ENCODE measurements around the gene ENDOV.

The ENDOV gene

DNA sequence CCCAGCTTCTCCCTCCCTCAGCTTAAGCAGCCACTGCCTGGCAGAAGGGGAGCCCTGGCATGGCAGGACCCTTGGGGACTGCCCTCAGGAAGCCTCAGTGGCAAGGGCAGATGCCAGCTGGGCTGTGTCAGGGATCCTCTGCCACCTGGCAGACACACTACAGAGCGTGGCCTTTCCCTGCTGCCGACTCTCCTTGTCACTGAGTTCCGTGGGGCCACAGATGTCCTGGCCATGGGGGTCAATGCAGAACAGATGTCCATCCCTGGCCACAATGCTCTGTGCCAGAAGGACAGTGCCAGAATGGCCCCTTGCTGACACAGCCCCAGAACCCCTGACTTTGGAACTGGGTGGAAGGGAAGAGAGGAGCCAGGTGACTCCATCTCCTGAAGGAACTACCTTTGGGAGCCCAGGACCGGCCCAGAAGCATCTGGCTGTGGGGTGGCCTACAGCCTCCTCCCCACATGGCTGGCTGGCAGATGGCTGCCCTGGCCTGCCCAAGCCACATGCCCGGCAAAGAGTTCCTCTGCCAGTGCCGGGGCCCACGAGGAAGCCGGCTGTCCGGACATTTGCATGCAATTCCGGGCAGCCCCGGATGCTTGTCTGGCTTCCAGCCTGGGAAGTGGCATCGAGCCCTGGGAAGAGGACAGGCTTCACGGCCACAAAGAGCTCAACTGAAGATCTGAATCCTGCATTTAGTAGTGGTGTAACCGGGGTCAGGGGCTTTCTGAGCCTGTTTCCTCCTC lies 37.4 kb downstream of the ENDOV start:
- no peak for DNase-seq

GRCh38 chr17:80453126-80453997 lies 38.4 kb downstream of the ENDOV start:
- DNase-seq = no peak

- no peak for DNase-seq
These were observed 39.1 kb downstream of the ENDOV start for GRCh38 chr17:80453998-80454556.

GRCh38 chr17:80454557-80455335 lies 39.8 kb downstream of the ENDOV start:
- peak; percentile 97 for DNase-seq

DNA sequence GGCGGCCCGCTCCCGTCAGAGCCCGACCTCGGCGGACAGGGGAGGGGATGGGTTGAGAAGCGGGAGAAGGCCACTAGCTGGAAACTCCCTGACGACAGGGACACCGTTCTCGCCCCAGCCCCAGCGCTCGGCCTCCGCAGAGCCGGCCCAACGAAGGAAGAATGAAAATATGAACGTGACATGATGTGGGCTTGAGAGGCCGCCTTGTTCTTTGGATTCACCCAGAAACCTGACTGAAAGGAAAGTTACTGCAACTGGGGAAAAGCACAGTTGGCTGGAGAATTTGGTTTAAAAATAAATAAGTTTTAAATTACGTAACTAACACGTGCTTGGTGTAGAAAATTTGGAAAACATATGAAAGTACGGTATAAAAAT lies 40.4 kb downstream of the ENDOV start:
- DNase-seq = no peak

GRCh38 chr17:80455784-80456183 lies 40.8 kb downstream of the ENDOV start:
- no peak for DNase-seq

DNA sequence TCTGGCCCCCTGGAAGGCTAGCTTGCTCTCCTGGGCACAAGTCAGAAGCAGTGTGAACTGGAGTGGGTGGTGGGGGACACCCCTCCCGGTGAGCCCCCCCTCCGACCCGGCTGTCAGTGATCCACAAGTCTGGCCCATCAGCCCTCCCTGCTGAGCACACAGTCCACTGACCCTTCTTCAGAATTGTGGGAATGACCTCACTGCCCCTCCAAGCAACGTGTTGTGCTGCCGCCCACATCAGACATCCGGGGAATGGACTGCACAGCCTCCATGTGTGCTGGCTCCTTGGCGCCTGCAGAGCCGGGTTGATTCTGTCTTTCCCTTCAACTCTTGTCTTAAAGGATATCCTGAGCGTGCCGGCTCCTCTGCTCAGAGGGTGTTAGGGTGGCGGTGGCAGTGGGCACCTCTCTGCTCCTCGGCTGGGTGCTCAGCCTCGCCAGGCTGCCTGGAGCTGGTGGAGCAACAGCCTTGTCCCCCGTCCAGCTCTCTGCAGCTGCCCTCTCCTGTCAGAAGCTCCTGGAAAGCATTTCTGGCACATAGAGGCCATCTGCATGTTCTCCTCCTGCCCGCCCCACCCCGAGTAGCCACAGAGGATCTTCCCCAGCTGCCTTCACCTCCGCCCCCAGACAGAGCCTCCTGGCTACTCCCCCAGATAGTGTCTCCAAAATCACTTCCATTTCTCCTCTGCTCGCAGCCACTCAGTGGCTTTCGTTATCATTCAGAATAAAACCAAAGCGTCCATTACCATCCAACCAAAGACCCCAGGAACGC lies 41.7 kb downstream of the ENDOV start:
- peak; percentile 83 for DNase-seq

DNA sequence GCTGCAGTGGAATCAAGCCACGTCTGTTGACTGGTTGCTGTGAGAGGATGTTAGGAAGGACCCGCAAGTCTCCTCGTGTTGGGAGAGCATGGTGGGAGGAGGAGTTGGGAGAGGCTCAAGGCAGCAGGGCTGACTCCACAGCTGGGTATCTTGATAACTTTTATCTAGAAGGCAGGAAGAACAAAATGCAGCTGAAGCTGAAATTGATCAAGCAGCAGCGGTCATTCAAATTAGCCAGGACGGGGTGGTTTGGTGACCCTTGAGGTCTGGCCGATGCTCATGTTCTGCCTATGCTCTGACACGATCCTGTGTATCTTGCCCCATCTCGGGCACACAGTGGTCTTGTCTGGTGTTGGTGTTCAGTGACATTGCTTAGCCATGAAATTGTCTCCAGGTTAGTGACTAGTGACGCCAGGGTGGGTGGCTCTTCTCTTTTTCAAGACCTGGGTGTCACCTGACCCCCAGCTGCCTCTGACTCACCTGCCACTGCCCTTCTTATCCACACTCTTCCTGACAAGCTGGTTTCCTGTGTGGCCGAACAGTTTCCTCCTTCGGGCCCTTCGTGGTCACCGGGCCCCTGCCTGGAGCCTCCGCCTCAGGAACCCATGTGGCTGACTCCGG lies 42.4 kb downstream of the ENDOV start:
- no peak for DNase-seq

DNA sequence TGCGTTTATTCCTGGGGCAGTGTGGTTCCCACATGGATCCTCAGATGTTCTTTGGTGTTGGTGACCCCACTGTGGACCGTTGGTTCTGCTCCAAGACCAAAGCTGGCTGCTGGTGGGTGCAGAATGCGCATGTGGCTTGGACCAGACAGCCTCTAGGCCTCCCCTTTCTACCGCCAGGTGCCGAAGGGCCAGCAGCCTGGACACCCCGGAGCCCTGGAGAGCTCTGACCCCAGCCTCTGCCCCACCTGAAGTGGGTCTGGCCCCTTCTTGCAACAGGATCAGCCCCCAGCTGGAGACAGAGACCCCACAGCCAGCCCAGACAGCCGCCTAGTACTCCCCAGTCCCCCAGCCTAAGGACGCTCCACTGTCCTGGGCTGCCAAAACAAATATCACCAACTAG lies 43.0 kb downstream of the ENDOV start:
- DNase-seq = no peak

GRCh38 chr17:80459234-80459633 lies 44.3 kb downstream of the ENDOV start:
- no peak for DNase-seq

DNA sequence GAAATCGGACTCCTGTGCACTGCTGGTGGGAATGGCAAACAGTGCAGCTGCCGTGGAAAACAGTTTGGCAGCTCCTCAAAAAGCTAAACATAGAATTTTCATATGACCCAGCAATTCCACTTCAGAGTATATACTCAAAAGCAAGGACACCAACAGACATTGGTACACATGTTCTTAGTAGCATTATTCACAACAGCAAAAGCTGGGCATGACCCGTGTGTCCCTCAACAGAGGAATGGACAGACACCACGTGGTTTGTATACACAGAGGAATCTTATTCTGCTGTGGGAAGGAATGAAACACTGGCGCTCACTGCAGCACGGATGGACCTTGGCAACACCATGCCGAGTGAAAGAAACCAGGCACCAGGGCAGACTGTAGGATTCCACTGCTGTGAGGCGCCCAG lies 45.5 kb downstream of the ENDOV start:
- no peak for DNase-seq

- DNase-seq = no peak
These were observed 46.7 kb downstream of the ENDOV start for GRCh38 chr17:80461528-80462160.

DNA sequence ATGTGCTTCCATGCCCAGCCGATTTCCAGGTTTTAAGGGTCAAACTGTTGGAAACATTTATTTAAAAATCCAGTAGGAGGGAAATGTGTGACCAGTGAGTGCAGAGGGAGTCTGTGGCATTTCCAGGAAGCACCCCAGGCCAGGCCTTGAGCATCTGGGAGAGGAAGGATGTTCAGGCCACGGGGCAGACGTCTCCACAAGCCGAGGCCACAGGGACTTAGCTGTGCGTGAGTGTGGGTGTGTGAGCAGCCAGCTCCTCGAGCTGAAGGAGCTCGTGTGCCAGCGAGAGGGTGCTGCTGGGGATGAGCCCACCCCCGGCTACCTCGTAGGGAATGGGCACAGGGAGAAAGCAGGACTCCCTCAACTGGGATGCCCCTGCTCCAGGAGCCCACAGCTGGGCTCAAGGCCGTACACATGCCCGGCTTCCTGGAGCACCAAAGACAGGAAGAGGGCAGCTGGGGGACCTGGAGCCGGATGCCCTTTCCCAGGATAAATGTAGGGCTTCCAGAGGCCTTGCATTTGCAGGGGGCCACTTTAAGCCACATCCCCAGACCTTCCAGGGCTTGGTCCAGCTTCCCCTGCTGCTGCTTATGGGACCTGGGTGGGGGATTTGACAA lies 48.9 kb downstream of the ENDOV start:
- DNase-seq = no peak

- DNase-seq = no peak
These were observed 49.5 kb downstream of the ENDOV start for GRCh38 chr17:80464486-80464885.

- DNase-seq = peak; percentile 55
These were observed 50.5 kb downstream of the ENDOV start for GRCh38 chr17:80465327-80465974.

DNA sequence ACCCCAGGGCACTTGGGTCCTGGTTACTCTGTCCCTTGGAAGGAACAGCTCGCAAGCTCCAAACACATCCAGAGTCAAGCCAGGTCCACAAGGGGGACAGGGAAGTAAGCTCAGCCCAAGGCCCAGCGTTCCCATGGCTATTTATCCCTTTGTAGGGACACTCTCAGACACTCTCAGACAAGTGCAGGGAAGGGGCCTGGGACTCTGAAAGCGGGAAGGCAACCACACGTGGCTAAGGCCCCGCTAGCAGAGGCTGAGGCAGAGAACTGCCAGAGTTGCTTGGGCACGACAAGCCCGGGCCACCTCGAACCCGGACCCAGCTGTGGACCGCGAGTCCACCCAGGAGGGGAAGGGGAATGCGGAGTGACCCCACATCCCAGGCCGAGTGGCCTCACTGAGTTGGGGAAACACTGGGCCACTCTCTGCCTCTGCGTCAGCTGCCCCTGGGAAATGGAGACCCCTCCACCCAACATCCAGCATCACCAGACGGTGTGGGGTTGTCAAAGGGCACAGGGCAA lies 51.3 kb downstream of the ENDOV start:
- no peak for DNase-seq

DNA sequence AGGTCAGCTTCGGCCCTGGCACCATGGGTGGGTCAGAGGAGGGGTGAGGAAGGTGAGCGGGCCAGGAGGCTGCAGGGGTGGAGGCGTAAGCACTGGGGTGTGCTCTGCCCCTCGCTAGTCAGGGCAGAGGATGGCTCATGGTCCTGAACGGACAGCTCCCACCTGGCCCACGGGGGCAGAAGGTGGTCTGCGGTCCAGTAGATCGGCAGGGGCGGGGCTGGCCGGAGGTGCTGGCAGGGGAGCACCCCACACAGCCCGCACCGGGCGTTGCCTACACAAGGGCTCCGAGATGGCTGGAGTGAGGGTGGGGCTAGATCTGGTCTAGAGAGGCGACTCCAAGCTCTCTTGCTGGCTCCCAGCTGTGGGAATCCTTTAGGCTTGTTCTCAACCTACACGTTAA lies 53.3 kb downstream of the ENDOV start:
- no peak for DNase-seq

GRCh38 chr17:80468781-80469493 lies 54.0 kb downstream of the ENDOV start:
- no peak for DNase-seq

GRCh38 chr17:80469667-80470066 lies 54.7 kb downstream of the ENDOV start:
- DNase-seq = no peak
